ENCODE results near the gene COPS3.

The COPS3 gene

DNA sequence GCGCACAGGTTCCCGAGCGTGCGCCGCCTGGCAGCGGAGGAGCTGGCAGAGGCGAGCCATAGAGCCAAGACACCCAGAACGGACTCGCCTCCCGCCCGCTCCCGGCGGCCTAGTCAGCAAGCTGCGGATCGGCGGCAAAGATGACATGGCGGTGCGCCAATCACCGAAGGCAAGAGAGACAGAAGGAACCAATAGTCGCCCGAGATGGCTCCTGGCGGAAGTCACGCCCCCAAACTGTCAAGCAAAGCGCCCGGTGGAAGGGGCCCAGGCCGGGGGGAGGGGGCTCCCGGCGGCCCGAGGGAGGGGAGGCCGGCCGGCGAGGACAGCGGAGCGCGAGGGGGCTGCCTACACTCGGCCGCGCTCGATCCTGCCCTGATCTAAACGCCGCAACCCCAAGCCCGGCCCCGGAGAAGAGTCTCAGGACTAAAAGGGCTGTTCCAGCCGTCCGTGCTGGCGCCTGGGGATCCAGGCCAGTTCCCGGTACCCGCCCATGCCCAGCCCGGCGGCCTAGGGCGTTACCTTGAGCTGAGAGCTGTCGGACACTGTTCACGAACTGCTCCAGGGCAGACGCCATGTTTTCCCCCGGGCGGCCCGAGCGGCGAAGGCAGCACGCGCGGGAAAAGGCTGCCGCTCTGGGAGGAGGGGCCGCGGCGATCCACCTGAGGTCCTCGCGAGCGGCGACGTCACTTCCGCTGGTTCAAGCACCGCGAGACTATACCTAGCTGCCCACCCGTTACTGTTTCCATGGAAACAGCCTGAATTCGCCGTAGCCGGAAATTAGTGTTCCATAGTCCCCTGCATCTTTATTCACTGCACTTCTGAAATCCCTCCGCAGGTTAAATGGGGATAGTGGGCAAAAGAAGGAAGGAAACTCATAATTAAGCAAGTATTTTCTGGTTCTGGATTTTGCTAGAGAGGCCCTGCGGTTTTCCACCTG lies at the start of gene COPS3:
COPS3 (minus strand) TSS at position 634 of the 937 bp plus-strand sequence; CDS start at position 574, 60 bp downstream.
- peak; percentile 95 to 96 for DNase-seq (ENCODE audit: low read depth in 2 of 2)

DNA sequence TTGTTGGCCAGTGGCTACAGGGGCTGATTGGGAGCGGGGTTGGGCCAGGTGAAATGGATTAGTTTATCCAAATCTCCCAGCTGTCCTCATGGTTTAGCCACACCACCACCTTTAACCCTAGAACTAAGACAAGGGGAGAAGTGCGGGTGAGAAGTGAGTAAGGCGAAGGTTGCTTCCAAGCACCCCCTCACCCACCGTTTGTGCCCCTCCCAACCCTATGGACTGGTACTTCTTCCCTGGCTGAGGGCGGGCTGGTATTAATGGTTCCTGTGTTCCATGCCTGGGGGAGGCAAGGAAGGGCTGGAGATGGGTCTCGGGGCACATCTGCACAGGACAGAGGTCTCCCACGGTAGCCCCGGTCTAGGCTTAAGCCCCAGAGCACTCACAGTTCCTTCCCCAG lies 47.2 kb upstream of the COPS3 start:
- DNase-seq (ENCODE audit: low read depth in 2 of 2), result no peak

DNA sequence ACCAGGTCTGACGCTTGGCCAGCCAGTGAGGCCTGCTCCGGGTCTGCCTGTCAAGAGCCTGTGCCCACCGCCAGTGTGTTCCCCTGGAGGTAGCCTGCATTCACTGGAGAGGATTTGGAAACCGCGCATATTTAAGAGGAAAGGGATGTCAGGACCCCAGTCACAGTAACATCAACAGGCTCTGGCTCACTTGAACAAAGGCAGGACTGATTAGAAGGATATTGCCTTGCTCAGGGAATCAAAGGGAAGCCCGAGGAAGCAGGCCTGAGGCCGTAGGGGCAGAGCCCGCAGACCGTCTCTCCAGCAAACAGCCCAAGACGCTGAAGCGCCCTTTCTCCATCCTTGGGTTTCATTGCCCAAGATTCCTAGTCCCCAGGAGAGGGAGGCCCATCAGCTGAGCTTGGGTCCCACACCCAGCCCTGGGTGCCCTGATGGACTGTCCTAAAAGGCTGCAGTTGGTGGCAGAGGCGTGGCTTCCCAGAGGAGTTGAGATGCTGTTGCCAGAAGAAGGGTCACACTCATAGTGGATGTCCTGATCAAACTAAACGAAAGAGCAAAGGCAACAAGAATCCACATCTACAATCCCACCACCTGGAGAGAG lies 45.3 kb upstream of the COPS3 start:
- no peak for DNase-seq (ENCODE audit: low read depth in 2 of 2)

GRCh38 chr17:17325816-17326215 lies 44.8 kb upstream of the COPS3 start:
- DNase-seq (ENCODE audit: low read depth in 2 of 2), result no peak

- no peak for DNase-seq (ENCODE audit: low read depth in 2 of 2)
Measured at GRCh38 chr17:17325228-17325627, 44.2 kb upstream of the COPS3 start.

DNA sequence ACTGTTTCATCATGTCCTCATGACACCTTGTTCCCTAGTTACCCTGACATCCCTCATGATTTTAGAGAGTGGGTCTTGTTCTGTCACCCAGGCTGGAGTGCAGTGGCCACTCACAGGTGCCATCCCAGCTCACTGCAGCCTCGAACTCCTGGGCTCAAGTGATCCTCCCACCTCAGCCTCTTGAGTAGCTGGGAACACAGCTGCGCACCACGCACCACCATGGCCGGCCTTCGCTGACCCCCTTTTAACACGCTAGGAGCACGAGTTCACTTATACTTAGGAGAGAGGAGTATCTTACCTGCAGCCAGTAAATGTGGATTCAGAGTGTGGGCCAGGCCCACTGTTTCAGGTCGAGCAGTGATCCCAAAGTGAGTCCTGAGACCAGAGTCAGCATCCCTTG lies 43.6 kb upstream of the COPS3 start:
- no peak for DNase-seq (ENCODE audit: low read depth in 2 of 2)

DNA sequence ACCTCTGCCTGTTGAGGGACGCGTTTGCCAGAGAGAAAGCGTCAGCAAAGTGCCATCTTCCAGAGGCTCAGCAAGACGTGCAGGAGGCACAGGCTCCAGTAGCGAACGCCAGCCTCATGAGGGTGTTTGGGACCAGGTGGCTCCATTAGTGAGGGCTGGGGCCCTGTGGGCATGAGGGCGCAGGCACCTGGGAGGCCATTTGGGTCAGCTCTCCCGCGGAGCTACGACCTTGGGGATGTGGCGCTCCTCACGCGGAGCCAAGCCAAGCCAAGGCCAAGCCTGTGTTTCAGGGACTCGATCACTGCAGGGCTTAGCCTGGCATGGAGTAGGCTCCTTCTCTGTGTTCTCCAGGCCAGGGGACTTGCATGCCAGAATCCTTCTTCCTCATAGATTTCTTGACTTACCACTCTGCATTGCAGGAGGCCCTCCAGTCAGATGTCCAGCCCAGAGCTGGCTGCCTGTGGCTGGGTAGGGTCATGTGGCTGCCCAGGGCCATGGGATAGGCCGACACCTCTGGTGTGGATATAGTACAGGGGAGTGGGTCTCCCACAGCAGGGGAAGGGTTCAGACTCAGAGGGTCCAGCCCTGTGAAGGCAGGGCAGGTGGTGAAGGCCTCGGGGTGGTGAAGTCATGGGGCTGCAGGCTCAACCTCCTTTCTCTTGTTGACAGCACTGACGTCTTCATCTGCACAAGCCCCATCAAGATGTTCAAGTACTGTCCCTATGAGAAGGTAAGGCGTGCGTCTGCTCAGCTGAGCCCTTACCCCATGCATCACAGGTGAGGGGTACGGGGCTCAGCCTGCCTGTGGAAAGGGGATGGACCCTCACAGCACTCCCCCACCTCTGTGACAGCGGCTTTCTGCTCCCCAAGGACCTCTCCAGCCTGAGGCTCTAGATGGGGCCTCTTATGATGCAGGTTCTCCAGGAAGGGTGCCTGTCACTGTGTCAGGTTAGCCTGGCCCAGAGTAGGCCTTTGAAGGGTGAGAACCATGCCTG lies 41.8 kb upstream of the COPS3 start:
- DNase-seq (ENCODE audit: low read depth in 2 of 2), result no peak

- DNase-seq (ENCODE audit: low read depth in 2 of 2), result no peak
Measured at GRCh38 chr17:17321356-17322025, 40.4 kb upstream of the COPS3 start.

DNA sequence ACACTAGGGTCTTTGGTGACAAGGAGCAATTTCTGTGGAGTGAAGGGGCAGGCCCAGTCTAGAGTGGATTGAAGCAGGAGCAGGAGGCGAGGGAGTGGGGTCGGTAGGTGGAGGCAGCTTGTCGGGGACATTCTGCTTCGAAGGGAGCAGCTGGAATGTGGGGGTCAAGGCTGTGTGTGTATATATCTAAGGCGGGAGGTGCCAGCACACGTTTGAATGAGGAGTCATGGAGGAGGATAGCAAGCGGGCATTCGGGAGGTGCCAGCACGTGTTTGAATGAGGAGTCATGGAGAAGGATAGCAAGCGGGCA lies 39.8 kb upstream of the COPS3 start:
- DNase-seq (ENCODE audit: low read depth in 2 of 2), result no peak

DNA sequence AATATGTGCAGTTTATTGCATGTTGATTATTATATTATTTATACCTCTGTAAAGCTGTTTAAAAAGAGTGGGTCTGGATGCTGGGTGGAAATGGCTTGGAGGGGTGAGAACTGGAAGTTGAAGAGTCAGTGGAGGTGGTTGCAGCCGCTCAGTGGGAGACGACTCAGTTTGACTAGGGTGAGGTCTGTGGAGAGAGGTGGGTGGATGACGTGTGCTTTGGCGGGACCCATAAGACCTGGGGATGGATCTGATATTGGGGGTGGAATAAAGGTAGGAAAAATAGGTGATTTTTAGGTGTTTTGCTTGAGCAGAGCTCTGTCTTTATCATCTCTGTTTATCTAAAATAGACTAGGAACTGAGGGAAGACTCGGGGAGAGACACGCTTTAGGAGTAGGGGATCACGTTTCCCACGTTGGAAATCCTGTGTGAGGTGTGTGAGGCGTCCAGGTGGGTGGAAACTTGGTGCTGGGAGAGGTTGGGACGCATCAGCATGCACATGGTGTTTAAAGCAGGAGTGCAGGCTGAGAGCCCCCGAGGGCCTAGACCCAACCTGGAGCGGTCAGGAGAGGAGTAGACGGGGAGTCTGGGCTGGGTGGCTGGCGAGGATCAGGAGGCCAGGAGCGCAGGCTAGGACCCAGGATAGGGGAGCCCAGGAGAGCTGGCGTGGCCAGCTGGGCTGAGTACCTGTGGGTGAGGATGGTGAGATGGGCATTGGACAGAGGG lies 39.3 kb upstream of the COPS3 start:
- no peak for DNase-seq (ENCODE audit: low read depth in 2 of 2)

DNA sequence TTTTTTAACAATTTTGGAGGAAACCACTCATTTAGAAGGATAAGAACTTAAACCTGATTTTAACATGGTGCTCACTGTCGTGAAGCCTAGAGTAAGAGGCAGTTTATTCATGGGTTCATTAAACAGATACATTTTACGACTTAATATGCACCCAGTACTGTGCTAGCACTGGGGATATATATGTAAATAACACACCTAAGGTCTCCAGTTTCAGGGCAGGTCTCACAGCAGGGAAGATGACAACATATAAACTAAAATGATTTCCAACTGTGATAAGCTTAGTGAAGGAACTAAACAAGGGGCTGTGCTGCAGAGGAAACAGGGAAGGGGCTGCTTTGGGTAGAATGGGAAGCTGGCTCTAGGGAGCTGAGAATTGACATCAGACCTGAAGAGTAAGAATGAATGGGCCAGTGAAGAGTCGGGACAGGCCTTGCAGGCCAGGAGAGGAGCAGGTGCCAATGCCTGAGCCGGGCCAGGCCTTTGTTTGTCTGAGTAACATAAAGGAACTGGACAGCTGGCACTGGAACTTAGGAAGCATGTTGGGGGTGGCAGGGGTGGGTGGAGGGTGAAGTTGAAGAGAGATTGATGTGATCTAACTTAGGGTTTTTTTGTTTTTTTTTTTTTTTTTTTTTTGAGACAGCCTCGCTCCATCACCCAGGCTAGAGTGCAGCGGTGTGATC lies 34.2 kb upstream of the COPS3 start:
- no peak for DNase-seq (ENCODE audit: low read depth in 2 of 2)

DNA sequence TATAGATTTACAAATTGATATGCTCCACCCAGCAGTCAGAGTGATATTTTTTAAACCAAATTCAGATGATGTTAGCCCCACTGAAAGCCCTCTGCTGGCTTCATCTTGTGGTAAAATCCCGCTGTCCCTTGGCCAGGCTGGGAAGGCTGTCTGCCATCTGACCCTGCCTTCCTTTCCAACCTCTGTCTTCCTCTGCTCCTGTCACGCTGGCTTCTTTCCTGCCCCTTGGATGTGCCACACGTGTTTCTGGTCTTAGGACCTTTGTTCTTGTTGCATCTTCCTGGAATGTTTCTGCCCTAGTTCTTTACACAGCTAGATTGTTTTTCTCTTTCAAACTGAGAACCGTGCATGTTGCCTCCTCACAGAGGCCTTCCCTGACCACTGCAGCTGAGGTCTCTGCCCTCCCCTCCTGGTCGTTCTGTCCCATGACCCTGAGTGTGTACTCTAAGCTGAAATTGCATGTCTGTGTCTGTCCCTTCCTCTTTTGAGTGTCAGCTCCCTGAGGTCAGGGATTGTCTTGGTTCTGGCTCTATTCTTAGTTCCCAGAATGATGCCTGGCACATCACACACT lies 33.5 kb upstream of the COPS3 start:
- DNase-seq (ENCODE audit: low read depth in 2 of 2), result no peak

DNA sequence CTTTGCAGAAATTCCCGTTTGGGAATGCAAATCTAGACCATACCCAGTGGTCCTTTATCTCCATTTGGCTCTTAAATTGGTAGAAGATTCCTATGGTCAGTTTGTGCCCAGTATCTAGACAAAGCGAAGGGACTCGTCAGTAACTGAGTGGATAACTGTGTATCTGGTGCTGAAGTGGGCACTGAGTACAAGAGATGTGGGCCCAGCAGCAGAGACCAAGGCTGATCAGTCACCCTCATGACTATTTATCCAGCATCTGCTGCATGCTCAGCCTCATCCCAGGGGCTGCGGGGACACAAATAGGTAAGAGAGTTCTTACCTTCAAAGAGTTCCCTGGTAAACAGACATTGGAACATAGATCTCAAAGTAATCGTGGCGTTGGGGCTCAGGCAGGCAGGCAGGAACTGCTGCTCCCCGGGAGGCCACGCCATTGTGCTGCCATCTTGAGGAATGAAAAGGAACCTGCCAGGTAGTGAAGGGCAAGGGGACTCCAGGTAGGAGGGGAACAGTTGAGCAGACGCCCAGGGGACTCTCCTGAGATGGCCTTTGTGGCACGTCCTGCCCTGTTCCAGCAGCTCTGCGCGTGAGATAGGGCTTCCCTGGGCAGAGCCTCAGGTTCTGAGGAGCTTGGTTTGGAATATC lies 32.4 kb upstream of the COPS3 start:
- DNase-seq (ENCODE audit: low read depth in 2 of 2), result no peak

DNA sequence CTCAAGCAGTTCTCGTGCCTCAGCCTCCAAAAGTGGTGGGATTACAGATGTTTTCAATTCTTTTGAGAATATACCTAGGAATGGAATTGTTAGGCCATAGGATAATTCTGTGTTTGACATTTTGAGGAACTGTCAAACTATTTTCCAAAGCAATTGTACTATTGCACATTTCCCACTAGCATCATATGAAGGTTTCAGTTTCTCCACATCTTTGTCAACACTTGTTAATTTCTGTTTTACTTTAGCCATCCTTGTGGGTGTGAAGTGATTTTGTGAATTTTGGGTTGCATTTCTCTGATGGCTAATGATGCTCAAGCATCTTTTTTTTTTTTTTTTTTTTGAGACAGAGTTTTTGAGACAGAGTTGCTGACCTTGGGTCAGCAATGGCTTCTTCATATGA lies 28.3 kb upstream of the COPS3 start:
- no peak for DNase-seq (ENCODE audit: low read depth in 2 of 2)

- no peak for DNase-seq (ENCODE audit: low read depth in 2 of 2)
Measured at GRCh38 chr17:17305281-17305801, 24.3 kb upstream of the COPS3 start.

- no peak for DNase-seq (ENCODE audit: low read depth in 2 of 2)
Measured at GRCh38 chr17:17304521-17304985, 23.5 kb upstream of the COPS3 start.

DNA sequence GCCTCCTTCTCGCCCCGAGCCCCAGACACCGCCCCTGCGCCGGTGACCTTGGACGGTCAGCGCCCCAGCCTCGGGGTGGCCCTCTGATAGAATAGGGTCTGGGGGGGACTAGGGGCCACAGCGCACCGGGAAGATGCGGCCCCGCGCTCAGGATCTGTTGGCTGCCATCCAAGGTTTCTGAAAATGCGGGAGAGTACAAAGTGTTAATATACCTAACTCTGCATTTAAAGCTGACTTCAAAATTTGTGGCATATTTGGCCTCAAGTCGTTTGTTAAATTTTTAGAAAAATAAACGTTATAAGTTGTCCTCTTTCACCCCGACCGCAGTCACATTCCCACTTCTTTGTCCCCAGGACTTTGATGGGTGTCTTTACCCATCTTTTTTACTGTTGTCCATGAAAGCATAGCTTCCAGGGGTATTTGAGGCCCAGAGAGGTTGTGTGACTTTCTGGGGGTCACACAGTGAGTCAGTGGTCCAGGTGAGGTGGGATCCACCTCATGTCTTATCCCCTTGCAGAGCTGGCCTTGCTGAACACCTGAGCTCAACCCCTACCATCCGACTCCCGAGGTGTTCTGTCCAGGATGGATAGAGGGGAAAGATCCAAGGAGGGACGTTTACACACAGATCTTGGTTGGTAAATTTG lies 22.9 kb upstream of the COPS3 start:
- no peak for DNase-seq (ENCODE audit: low read depth in 2 of 2)

GRCh38 chr17:17303010-17303846 lies 22.2 kb upstream of the COPS3 start, which contains the start of gene NT5M:
Gene NT5M, plus strand, starts transcription at chr17:17303373. Its CDS starts 178 bp downstream, at chr17:17303551.
- peak in 1 of 2 experiments; percentile 22 for DNase-seq (ENCODE audit: low read depth in 2 of 2)

All from fibroblast of skin of left biceps (primary cell).